ENCODE results near the gene RTL1.

DNA sequence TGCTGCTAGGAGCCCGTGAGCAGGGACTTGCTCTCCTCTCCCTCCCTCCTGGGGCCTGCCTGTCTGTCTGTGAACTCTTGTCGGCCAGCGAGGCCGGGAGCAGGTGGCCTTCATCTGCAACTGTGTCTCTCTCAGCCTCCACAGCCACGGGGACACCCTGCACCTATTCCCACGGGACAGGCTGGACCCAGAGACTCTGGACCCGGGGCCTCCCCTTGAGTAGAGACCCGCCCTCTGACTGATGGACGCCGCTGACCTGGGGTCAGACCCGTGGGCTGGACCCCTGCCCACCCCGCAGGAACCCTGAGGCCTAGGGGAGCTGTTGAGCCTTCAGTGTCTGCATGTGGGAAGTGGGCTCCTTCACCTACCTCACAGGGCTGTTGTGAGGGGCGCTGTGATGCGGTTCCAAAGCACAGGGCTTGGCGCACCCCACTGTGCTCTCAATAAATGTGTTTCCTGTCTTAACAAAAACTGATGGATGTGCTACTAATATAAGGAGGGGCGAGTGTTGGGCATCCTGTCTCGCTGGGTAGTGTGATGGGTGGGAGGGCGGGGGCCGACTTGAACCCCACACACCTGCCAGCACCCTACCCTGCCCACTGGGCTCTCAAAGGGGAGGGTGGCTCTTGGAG is 42.9 kb downstream of the RTL1 start:
- TF ChIP-seq CTCF (IDR thresholded peaks at IDR 0.05) (no peak), POLR2A (IDR thresholded peaks at IDR 0.05) (no peak), POLR2AphosphoS5 (IDR thresholded peaks at IDR 0.05) (no peak)
